ENCODE data around the gene PRKCA. TPM values are rescaled to one million over a fixed set of nuclear protein-coding genes. Genes with fewer than 3 reads are reported as not detected.
"Not testable (repeated sequence)": the region's sequence is repeated elsewhere in the genome, so short reads cannot be mapped to it uniquely, and the experiment has no call there.

Gene PRKCA
- total RNA-seq, 1 donor from 2014 or later = 16.4 TPM

DNA sequence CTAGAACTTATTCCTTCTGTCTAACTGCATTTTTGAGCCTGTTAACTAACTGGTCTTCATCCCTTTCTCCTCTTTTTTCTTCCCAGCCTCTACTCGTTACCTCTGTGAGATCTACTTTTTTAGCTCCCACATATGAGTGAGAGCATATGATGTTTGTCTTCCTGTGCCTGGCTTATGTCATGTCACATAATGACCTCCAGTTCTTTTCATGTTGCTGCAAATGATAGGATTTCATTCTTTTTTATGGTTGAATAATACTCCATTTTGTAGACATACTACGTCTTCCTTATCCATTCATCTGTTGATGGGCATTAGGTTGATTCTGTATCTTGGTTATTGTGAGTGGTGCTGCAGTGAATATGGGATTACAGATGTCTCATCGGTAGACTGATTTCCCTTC lies 184.7 kb downstream of the PRKCA start:
- H3K4me1 Mint-ChIP-seq (ENCODE audit: low read depth) = peaks cover 10% of the 10 kb centered on the region
- no peak overlapping the region for H3K4me3 Mint-ChIP-seq (ENCODE audit: low read depth)
- no peaks in the 10 kb centered on the region for H3K36me3 Mint-ChIP-seq (ENCODE audit: insufficient read depth)
- no peak for TF ChIP-seq CTCF (IDR thresholded peaks at IDR 0.05; ENCODE audit: unreplicated experiment)
- no peak for DNase-seq (ENCODE audit: low spot score, unreplicated experiment)
- H3K9me3 Mint-ChIP-seq (ENCODE audit: low read depth) = no peaks in the 10 kb centered on the region
- no peaks in the 10 kb centered on the region for H3K27me3 Mint-ChIP-seq
- H3K27ac Mint-ChIP-seq = no peak overlapping the region

- Mint-ChIP-seq H3K27ac (no peak overlapping the region), H3K4me1 (ENCODE audit: low read depth) (peaks cover 10% of the 10 kb centered on the region), H3K9me3 (ENCODE audit: low read depth) (no peaks in the 10 kb centered on the region), H3K36me3 (ENCODE audit: insufficient read depth) (no peaks in the 10 kb centered on the region), H3K4me3 (ENCODE audit: low read depth) (no peak overlapping the region), H3K27me3 (no peaks in the 10 kb centered on the region)
- TF ChIP-seq CTCF (IDR thresholded peaks at IDR 0.05; ENCODE audit: unreplicated experiment) = no peak
- DNase-seq (ENCODE audit: low spot score, unreplicated experiment) = no peak
Observed at GRCh38 chr17:66487981-66488468, 185.6 kb downstream of the PRKCA start.

DNA sequence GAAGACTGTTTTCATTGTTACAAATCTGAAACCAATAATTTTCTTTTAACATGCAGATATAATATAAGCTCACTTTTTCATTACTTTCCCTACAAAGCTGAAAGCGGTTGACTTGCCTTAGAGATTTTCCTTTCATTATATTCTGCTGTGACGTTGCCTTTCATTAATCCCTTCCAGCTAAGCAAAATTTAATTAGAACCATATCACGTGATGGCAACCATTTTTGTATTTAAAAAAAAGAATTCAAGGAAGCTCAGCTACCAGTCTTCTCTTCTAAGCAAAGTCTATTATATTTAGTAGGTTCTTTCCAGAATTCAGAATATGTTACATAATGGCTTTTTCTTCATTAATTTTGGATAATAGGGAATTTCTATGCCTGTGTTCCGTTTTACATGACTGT lies 186.5 kb downstream of the PRKCA start:
- H3K36me3 Mint-ChIP-seq (ENCODE audit: insufficient read depth) = no peaks in the 10 kb centered on the region
- DNase-seq (ENCODE audit: low spot score, unreplicated experiment) = no peak
- H3K27me3 Mint-ChIP-seq = no peaks in the 10 kb centered on the region
- H3K4me3 Mint-ChIP-seq (ENCODE audit: low read depth) = no peak overlapping the region
- H3K9me3 Mint-ChIP-seq (ENCODE audit: low read depth) = no peaks in the 10 kb centered on the region
- H3K27ac Mint-ChIP-seq = no peak overlapping the region
- no peak for TF ChIP-seq CTCF (IDR thresholded peaks at IDR 0.05; ENCODE audit: unreplicated experiment)
- peaks cover 10% of the 10 kb centered on the region for H3K4me1 Mint-ChIP-seq (ENCODE audit: low read depth)

DNA sequence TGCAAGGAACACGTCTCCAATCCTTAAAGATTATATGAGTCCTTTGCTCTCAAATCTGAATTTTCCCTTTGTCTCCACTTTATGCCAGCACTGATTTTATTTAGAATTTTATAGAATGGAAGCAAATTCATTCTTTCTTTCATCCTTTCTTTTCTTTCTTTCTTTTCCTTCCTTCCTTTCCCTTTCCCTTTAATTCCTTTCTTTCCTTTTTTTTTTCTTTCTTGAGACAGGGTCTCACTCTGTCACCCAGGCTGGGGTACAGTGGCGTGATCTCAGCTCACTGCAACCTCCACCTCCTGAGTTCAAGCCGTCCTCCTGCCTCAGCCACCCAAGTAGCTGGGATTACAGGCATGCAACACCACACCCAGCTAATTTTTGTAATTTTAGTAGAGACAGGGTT lies 187.2 kb downstream of the PRKCA start:
- H3K9me3 Mint-ChIP-seq (ENCODE audit: low read depth); DNase-seq (ENCODE audit: low spot score, unreplicated experiment); H3K27me3 Mint-ChIP-seq; H3K36me3 Mint-ChIP-seq (ENCODE audit: insufficient read depth); H3K4me1 Mint-ChIP-seq (ENCODE audit: low read depth); H3K27ac Mint-ChIP-seq; H3K4me3 Mint-ChIP-seq (ENCODE audit: low read depth): not testable (repeated sequence)

GRCh38 chr17:66491213-66491612 lies 188.8 kb downstream of the PRKCA start:
- Mint-ChIP-seq H3K9me3 (ENCODE audit: low read depth) (no peaks in the 10 kb centered on the region), H3K27me3 (no peaks in the 10 kb centered on the region), H3K27ac (no peak overlapping the region), H3K36me3 (ENCODE audit: insufficient read depth) (no peaks in the 10 kb centered on the region), H3K4me1 (ENCODE audit: low read depth) (peaks cover 10% of the 10 kb centered on the region), H3K4me3 (ENCODE audit: low read depth) (no peak overlapping the region)
- DNase-seq (ENCODE audit: low spot score, unreplicated experiment) = no peak
- TF ChIP-seq CTCF (IDR thresholded peaks at IDR 0.05; ENCODE audit: unreplicated experiment) = no peak

DNA sequence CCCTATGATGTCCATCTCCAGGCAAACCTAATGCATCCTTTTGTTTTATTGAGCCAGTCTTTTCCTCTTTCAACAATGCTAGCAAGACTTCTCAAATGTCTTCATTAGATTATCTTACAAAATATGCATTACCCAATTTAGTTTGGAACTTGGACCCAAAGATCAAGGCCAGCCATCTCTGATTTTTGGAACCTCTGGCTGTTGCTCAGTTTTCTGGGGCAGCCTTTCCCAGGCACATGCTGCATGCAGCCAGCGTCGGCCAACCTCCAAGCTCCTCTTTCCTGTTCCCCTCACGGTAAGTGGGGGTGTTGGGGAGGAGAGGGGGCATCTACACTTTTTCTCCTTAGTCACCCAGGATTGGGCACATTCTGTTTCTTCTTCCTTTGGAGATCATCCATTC lies 189.3 kb downstream of the PRKCA start:
- no peak for TF ChIP-seq CTCF (IDR thresholded peaks at IDR 0.05; ENCODE audit: unreplicated experiment)
- no peaks in the 10 kb centered on the region for H3K27me3 Mint-ChIP-seq
- no peak overlapping the region for H3K4me3 Mint-ChIP-seq (ENCODE audit: low read depth)
- DNase-seq (ENCODE audit: low spot score, unreplicated experiment) = no peak
- H3K27ac Mint-ChIP-seq = no peak overlapping the region
- H3K4me1 Mint-ChIP-seq (ENCODE audit: low read depth) = peaks cover 10% of the 10 kb centered on the region
- no peaks in the 10 kb centered on the region for H3K36me3 Mint-ChIP-seq (ENCODE audit: insufficient read depth)
- H3K9me3 Mint-ChIP-seq (ENCODE audit: low read depth) = no peaks in the 10 kb centered on the region

Data from progenitor cell of endocrine pancreas (in vitro differentiated cells).